ENCODE results near the gene SENP5.

SENP5 gene

DNA sequence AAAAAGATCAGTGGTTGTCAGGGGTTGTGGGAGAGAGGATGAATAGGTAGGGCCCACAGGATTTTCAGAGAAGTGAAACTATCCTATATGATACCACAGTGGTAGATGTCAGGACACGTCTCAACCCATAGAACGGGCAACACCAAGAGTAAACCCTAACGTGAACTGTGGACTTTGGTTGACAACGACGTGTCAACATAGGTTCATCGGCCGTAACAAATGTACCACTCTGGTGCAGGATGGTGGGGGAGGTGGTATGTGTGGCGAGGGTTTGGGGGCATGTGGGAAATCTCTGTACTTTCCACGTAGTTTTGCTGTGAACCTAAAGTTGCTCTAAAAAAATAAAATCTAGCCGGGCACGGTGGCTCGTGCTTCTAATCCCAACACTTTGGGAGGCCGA, 113.9 kb downstream of the SENP5 start:
- H3K4me1 ChIP-seq (ENCODE audit: control insufficient read depth in 5 of 5, insufficient read depth in 5 of 5, low read length in 5 of 5): peaks cover 0 to 12% (median 0%) of the 10 kb centered on the region in 5 donors
- no peak overlapping the region for H3K9ac ChIP-seq (ENCODE audit: low read length in 5 of 5)

DNA sequence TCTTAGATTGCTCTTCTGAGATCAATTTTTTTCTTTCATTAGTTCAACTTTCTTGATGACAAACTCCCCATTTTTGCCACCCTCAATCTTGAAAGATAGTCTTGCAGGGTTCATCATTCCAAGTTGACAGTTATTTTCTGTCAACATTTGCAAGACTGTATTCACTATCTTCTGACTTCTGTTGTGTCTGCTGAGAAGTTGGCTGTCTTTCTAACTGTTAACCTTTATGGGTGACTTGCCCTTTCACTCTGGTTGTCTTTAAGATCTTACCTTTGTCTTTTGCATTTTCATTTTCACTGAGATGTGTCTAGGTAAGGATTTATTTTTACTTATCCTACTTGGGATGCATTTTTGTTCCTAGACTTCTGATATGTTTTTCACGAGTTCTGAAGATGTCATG, 115.5 kb downstream of the SENP5 start:
- Histone ChIP-seq H3K4me1 (ENCODE audit: control insufficient read depth in 5 of 5, insufficient read depth in 5 of 5, low read length in 5 of 5) (peaks cover 0 to 12% (median 0%) of the 10 kb centered on the region in 5 donors), H3K4me3 (ENCODE audit: low read depth in 1 of 5, low read length in 5 of 5) (no peak overlapping the region), H3K9me3 (ENCODE audit: control insufficient read depth in 5 of 5, low read length in 5 of 5) (peaks cover 0 to 4% (median 3%) of the 10 kb centered on the region in 5 donors), H3K36me3 (ENCODE audit: control insufficient read depth in 5 of 5, insufficient read depth in 5 of 5, low read length in 5 of 5) (no peaks in the 10 kb centered on the region), H3K27me3 (ENCODE audit: control insufficient read depth in 5 of 5, insufficient read depth in 4 of 5, low read length in 5 of 5) (peaks cover 0 to 5% (median 2%) of the 10 kb centered on the region in 5 donors), H3K27ac (ENCODE audit: low read depth, low read length) (no peak overlapping the region), H3K9ac (ENCODE audit: low read length in 5 of 5) (no peak overlapping the region)

More for the DNA sequence above, 113.9 kb downstream of the SENP5 start:
- Histone ChIP-seq H3K9me3 (ENCODE audit: control insufficient read depth in 5 of 5, low read length in 5 of 5) (peaks cover 0 to 4% (median 3%) of the 10 kb centered on the region in 5 donors), H3K27ac (ENCODE audit: low read depth, low read length) (no peak overlapping the region), H3K36me3 (ENCODE audit: control insufficient read depth in 5 of 5, insufficient read depth in 5 of 5, low read length in 5 of 5) (no peaks in the 10 kb centered on the region), H3K27me3 (ENCODE audit: control insufficient read depth in 5 of 5, insufficient read depth in 4 of 5, low read length in 5 of 5) (peaks cover 0 to 5% (median 0%) of the 10 kb centered on the region in 5 donors), H3K4me3 (ENCODE audit: low read depth in 1 of 5, low read length in 5 of 5) (no peak overlapping the region)
